Neural cell (in vitro differentiated cells): ENCODE results near the gene PTH1R. TPM values are rescaled to one million over a fixed set of nuclear protein-coding genes. Genes with fewer than 3 reads are reported as not detected.

Experiments used
- H2AFZ ChIP-seq: fragments of 200-600, 300-800 bp; sonication (generic), shearing (Covaris generic); 2 replicates; pipeline ENCODE4 v1.6.0; 2014; ENCODE audit warnings: low read depth, mild to moderate bottlenecking, antibody characterized with exemption, low read length, moderate library complexity
- H3F3A ChIP-seq: fragments of 200-600 bp; shearing (Covaris generic); 2 replicates; pipeline ENCODE4 v1.6.1; 2016; ENCODE audit warnings: mild to moderate bottlenecking, moderate library complexity, mixed read lengths, antibody characterized with exemption, low read length; ENCODE audit not compliant: insufficient read depth, poor library complexity, severe bottlenecking
- H3K27ac ChIP-seq: fragments of 200-600, 300-800 bp; sonication (generic), shearing (Covaris generic); 2 replicates; pipeline ENCODE4 v1.5.1; 2014; ENCODE audit warnings: mild to moderate bottlenecking, low read length, moderate library complexity
- H3K27me3 ChIP-seq: fragments of 300-800, 200-600 bp; sonication (generic), shearing (Covaris generic); 2 replicates; pipeline ENCODE4 v1.6.0; 2014; ENCODE audit warnings: mild to moderate bottlenecking, low read depth, low read length, moderate library complexity; ENCODE audit not compliant: insufficient read depth
- H3K36me3 ChIP-seq: fragments of 300-800, 200-600 bp; sonication (generic), shearing (Covaris generic); 2 replicates; pipeline ENCODE4 v1.5.1; 2014; ENCODE audit warnings: mild to moderate bottlenecking, antibody characterized with exemption, low read length, moderate library complexity; ENCODE audit not compliant: insufficient read depth
- H3K4me2 ChIP-seq: fragments of 300-800, 200-600 bp; sonication (generic), shearing (Covaris generic); 2 replicates; pipeline ENCODE4 v1.6.0; 2014; ENCODE audit warnings: mild to moderate bottlenecking, low read length
- H3K4me3 ChIP-seq: fragments of 300-800, 200-600 bp; sonication (generic), shearing (Covaris generic); 2 replicates; pipeline ENCODE4 v1.5.1; 2014; ENCODE audit warnings: mild to moderate bottlenecking, low read length, moderate library complexity
- H3K79me2 ChIP-seq: fragments of 200-600 bp; shearing (Covaris generic); replicated peaks from 2 replicates; pipeline ENCODE4 v1.6.0; 2014; ENCODE audit warnings: mild to moderate bottlenecking, low read length, moderate library complexity; ENCODE audit not compliant: insufficient read depth
- H3K9ac ChIP-seq: fragments of 300-800, 200-600 bp; sonication (generic), shearing (Covaris generic); 2 replicates; pipeline ENCODE4 v1.6.1; 2016; ENCODE audit warnings: mild to moderate bottlenecking, low read length, mixed read lengths
- H3K9me2 ChIP-seq: fragments of 200-600 bp; shearing (Covaris generic); 2 replicates; pipeline ENCODE4 v1.6.1; 2016; ENCODE audit warnings: mild to moderate bottlenecking, low read length, mixed read lengths; ENCODE audit not compliant: insufficient read depth
- H3K9me3 ChIP-seq: fragments of 200-600, 300-800 bp; sonication (generic), shearing (Covaris generic); 2 replicates; pipeline ENCODE4 v1.6.1; 2016; ENCODE audit warnings: mild to moderate bottlenecking, mixed run types, low read length, moderate library complexity, mixed read lengths
- H4K20me1 ChIP-seq: fragments of 200-600 bp; shearing (Covaris generic); 2 replicates; pipeline ENCODE4 v1.6.1; 2016; ENCODE audit warnings: mild to moderate bottlenecking, mixed run types; ENCODE audit not compliant: insufficient read depth
- EP300 ChIP-seq: fragments of 450-650 bp; conservative IDR thresholded peaks from 2 replicates; pipeline ENCODE4 v1.6.1; 2014; ENCODE audit warnings: antibody characterized with exemption, mild to moderate bottlenecking, moderate library complexity; ENCODE audit not compliant: poor library complexity, severe bottlenecking
- EZH2 ChIP-seq: fragments of 200-600, 300-800 bp; shearing (Covaris generic), sonication (generic); IDR thresholded peaks from 2 replicates; pipeline ENCODE4 v1.6.1; 2014; ENCODE audit warnings: antibody characterized with exemption, low read length, borderline replicate concordance, mild to moderate bottlenecking; ENCODE audit not compliant: insufficient read depth, poor library complexity, severe bottlenecking
- MXI1 ChIP-seq: fragments of 450-650 bp; conservative IDR thresholded peaks from 2 replicates; pipeline ENCODE4 v1.6.1; 2014; ENCODE audit warnings: antibody characterized with exemption, mild to moderate bottlenecking; ENCODE audit not compliant: poor library complexity, severe bottlenecking
- POLR2AphosphoS5 ChIP-seq: IDR thresholded peaks from 2 replicates; pipeline ENCODE4 v1.6.1; 2012
- RAD21 ChIP-seq: fragments of 450-650 bp; conservative IDR thresholded peaks from 2 replicates; pipeline ENCODE4 v1.6.1; 2014; ENCODE audit warnings: antibody characterized with exemption, mild to moderate bottlenecking, moderate library complexity
- SMC3 ChIP-seq: fragments of 450-650 bp; conservative IDR thresholded peaks from 2 replicates; pipeline ENCODE4 v1.6.1; 2014; ENCODE audit warnings: antibody characterized with exemption, mild to moderate bottlenecking, moderate library complexity; ENCODE audit not compliant: poor library complexity
- TAF1 ChIP-seq: IDR thresholded peaks from 2 replicates; pipeline ENCODE4 v1.6.1; 2012; ENCODE audit warnings: low read depth
- polyA plus RNA-seq: library from polyadenylated mRNA; depleted of rRNA; stranded (reverse); fragments of >200 nt; gene quantifications from 2 replicates; pipeline ENCODE4 v1.2.3, GENCODE V29; 2014
- TF ChIP-seq, protein P1 (sequence below): IDR thresholded peaks from 2 replicates; pipeline ENCODE4 v1.6.1; 2012; ENCODE audit warnings: borderline replicate concordance
- TF ChIP-seq, protein P2 (sequence below): fragments of 450-650 bp; IDR thresholded peaks from 2 replicates; pipeline ENCODE4 v1.5.1; 2014; ENCODE audit warnings: antibody characterized with exemption, mild to moderate bottlenecking, moderate library complexity; ENCODE audit not compliant: poor library complexity, severe bottlenecking

PTH1R gene
- polyA plus RNA-seq, 1 donor from 2014 or later: not detected

GRCh38 chr3:46829699-46830208, 47.8 kb upstream of the PTH1R start:
- Histone ChIP-seq H3K36me3 (no peaks in the 10 kb centered on the region), H3K4me3 (no peak overlapping the region), H4K20me1 (no peaks in the 10 kb centered on the region), H3K9ac (no peak overlapping the region), H3K4me2 (no peak overlapping the region), H3K79me2 (no peaks in the 10 kb centered on the region), H3K27me3 (no peaks in the 10 kb centered on the region), H3K9me3 (no peaks in the 10 kb centered on the region), H3K9me2 (no peaks in the 10 kb centered on the region), H3F3A (no peaks in the 10 kb centered on the region), H3K27ac (no peak overlapping the region), H2AFZ (no peak overlapping the region)
- TF ChIP-seq, protein P1, sequence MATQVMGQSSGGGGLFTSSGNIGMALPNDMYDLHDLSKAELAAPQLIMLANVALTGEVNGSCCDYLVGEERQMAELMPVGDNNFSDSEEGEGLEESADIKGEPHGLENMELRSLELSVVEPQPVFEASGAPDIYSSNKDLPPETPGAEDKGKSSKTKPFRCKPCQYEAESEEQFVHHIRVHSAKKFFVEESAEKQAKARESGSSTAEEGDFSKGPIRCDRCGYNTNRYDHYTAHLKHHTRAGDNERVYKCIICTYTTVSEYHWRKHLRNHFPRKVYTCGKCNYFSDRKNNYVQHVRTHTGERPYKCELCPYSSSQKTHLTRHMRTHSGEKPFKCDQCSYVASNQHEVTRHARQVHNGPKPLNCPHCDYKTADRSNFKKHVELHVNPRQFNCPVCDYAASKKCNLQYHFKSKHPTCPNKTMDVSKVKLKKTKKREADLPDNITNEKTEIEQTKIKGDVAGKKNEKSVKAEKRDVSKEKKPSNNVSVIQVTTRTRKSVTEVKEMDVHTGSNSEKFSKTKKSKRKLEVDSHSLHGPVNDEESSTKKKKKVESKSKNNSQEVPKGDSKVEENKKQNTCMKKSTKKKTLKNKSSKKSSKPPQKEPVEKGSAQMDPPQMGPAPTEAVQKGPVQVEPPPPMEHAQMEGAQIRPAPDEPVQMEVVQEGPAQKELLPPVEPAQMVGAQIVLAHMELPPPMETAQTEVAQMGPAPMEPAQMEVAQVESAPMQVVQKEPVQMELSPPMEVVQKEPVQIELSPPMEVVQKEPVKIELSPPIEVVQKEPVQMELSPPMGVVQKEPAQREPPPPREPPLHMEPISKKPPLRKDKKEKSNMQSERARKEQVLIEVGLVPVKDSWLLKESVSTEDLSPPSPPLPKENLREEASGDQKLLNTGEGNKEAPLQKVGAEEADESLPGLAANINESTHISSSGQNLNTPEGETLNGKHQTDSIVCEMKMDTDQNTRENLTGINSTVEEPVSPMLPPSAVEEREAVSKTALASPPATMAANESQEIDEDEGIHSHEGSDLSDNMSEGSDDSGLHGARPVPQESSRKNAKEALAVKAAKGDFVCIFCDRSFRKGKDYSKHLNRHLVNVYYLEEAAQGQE: no peak
- TF ChIP-seq POLR2AphosphoS5: no peak
- no peak for TF ChIP-seq EP300
- TF ChIP-seq RAD21: no peak
- TF ChIP-seq SMC3: no peak
- TF ChIP-seq, protein P2, sequence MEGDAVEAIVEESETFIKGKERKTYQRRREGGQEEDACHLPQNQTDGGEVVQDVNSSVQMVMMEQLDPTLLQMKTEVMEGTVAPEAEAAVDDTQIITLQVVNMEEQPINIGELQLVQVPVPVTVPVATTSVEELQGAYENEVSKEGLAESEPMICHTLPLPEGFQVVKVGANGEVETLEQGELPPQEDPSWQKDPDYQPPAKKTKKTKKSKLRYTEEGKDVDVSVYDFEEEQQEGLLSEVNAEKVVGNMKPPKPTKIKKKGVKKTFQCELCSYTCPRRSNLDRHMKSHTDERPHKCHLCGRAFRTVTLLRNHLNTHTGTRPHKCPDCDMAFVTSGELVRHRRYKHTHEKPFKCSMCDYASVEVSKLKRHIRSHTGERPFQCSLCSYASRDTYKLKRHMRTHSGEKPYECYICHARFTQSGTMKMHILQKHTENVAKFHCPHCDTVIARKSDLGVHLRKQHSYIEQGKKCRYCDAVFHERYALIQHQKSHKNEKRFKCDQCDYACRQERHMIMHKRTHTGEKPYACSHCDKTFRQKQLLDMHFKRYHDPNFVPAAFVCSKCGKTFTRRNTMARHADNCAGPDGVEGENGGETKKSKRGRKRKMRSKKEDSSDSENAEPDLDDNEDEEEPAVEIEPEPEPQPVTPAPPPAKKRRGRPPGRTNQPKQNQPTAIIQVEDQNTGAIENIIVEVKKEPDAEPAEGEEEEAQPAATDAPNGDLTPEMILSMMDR: no peak
- TF ChIP-seq MXI1: no peak
- no peak for TF ChIP-seq EZH2
- no peak for TF ChIP-seq TAF1

GRCh38 chr3:46830801-46831200, 46.7 kb upstream of the PTH1R start:
- no peaks in the 10 kb centered on the region for H4K20me1 ChIP-seq
- TF ChIP-seq TAF1 (no peak), RAD21 (no peak), EZH2 (no peak), MXI1 (no peak), SMC3 (no peak), POLR2AphosphoS5 (no peak), EP300 (no peak)
- TF ChIP-seq, protein P1: no peak
- TF ChIP-seq, protein P2: no peak
- H3K79me2 ChIP-seq: no peaks in the 10 kb centered on the region

More at GRCh38 chr3:46830801-46831200, 46.7 kb upstream of the PTH1R start:
- Histone ChIP-seq H3F3A (no peaks in the 10 kb centered on the region), H3K27ac (no peak overlapping the region), H3K9me3 (no peaks in the 10 kb centered on the region), H3K4me2 (no peak overlapping the region), H2AFZ (no peak overlapping the region), H3K9me2 (no peaks in the 10 kb centered on the region), H3K9ac (no peak overlapping the region), H3K27me3 (no peaks in the 10 kb centered on the region), H3K36me3 (no peaks in the 10 kb centered on the region), H3K4me3 (no peak overlapping the region)
